ENCODE results near the gene OR14K1.
"Not testable (repeated sequence)": the region's sequence is repeated elsewhere in the genome, so short reads cannot be mapped to it uniquely, and the experiment has no call there.

OR14K1 gene, protein sequence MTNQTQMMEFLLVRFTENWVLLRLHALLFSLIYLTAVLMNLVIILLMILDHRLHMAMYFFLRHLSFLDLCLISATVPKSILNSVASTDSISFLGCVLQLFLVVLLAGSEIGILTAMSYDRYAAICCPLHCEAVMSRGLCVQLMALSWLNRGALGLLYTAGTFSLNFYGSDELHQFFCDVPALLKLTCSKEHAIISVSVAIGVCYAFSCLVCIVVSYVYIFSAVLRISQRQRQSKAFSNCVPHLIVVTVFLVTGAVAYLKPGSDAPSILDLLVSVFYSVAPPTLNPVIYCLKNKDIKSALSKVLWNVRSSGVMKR

DNA sequence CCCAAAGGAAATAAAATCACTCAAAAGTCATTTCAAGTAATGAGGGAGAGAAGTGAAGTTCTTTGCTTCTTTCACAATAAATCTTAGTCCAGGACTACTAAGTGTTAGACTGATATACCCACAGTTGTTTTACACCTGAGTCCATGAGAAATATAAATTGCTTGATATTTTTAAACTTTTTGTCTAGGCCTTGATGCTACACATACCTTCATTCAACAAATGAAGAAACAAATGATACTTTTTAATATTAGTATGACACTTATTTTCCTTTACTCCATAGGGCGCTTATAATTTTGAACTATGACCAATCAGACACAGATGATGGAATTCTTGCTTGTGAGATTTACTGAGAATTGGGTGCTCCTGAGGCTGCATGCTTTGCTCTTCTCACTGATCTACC, at the start of gene OR14K1:
TSS of gene OR14K1 (plus strand) at position 301 of the 400 bp plus-strand sequence. CDS start at position 301, 0 bp downstream.
- DNase-seq (ENCODE audit: low spot score), result no peak
- FAIRE-seq, result no peak

GRCh38 chr1:247701338-247701737, 37.1 kb upstream of the OR14K1 start:
- no peak for FAIRE-seq

DNA sequence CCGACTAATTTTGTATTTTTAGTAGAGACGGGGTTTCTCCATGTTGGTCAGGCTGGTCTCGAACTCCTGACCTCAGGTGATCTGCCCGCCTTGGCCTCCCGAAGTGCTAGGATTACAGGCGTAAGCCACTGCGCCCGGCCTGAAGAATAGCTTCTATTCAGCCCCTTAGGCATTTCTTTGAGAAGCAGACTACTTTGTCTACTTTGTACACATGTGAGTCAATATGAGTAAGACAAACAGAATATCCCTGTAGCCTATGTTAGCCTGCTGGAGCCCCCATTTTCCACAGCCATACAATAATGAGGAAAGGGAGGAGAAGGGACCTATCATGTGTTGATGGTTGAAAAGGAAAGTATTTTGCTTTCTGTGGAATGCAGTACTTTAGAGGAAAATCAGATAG, 27.7 kb upstream of the OR14K1 start:
- DNase-seq (ENCODE audit: low spot score); FAIRE-seq: not testable (repeated sequence)

More at GRCh38 chr1:247701338-247701737, 37.1 kb upstream of the OR14K1 start:
- DNase-seq (ENCODE audit: low spot score), result no peak

DNA sequence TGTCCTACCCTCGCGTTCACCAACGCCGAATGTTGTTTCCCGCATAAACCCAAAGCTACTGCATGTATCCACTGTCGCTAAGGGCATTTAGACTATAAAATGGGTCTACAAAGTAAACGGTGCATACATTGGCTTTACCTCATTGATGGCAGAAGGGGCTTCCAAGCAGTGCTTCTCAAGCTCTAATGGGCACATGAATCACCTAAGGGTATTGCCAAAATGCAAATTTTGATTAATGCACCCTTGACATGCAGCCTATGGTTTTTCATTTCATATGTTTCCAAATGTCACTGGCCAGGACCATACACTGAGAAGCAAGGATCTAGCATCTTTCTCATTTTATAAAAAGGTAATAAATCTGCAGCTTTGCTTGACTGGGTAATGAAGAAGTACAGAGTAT, 24.7 kb upstream of the OR14K1 start:
- FAIRE-seq (no peak), DNase-seq (ENCODE audit: low spot score) (no peak)

DNA sequence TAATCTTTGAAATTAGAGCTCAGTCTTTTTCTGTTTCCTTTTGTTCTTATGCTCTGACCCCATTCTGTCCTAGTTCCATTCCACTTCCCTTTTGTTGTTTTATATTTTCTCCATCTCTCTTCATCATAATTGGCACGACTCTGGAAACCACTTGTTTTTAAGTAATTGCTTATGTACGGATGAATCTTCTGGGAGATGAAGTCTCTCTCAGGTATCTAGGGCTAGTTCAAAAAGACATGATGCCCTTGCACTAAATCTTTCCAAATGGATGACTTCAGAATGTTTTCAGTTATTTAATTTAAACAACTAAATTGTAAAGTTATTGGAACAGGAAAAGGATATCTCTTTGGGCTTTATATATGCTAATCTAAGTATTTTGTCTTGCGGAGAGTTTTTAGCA, 21.9 kb upstream of the OR14K1 start, which contains the start of gene OR6F1:
TSS of gene OR6F1 (minus strand) at position 101 of the 400 bp plus-strand sequence. CDS start 3,891 bp downstream, outside the sequence.
- FAIRE-seq (no peak), DNase-seq (ENCODE audit: low spot score) (no peak)

DNA sequence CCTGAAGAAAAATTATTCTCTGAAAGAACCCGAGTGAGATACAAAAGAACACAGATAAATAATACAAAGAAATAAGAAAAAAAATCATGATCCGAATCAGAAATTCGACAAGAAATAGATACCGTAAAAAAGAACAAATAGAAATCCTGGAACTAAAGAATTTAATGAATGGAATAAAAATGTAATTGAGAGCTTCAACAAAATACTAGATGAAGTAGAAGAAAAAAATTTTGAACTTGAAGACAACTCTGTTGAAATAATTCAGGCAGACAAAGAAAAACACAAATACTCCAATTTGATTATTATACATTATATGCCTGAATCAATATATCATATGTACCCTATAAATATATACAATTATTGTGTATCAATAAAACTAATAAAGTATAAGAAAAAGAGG, 17.2 kb upstream of the OR14K1 start:
- DNase-seq (ENCODE audit: low spot score), result no peak
- FAIRE-seq, result no peak

- no peak for FAIRE-seq
- no peak for DNase-seq (ENCODE audit: low spot score)
These were observed 2.3 kb downstream of the OR14K1 start for GRCh38 chr1:247740721-247741120.

DNA sequence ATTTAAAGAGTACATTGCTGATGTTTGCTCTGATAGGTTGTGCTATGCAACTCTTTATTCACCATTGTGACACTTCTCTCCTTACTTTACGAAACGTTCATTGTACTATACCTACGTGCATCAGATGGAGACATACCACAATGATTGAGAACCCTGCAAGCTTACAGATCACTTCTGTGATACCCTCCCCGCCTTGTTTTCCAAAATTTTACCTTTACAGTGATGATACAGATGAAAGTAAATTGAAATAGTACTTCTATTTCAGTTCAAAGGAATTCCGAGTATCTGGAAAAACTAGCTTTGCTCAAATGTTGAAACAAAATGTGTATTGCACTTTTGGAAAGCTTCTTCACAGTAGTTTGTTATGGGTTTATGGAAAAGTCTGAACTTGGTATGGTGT, 3.3 kb downstream of the OR14K1 start:
- no peak for DNase-seq (ENCODE audit: low spot score)

DNA sequence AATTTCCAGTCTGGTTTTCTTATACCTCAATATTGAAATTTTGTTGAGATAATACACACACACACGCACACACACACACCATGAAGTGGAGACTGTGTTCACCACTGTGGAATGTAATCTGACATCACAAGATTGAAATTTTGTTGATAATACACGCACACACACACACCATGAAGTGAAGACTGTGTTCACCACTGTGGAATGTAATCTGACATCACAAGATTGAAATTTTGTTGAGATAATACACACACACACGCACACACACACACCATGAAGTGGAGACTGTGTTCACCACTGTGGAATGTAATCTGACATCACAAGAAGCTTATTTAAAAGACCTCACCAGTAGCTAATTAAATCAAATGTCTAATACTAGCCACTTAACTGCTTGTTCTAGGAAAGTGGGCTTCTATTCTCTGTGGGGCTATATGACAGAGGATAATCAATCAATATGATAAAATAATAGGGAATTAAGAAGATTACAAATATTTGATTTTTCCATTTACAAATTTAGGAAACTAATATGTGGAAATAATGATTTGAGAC, 3.9 kb downstream of the OR14K1 start:
- peak; percentile 84 for DNase-seq (ENCODE audit: low spot score)

More for the DNA sequence above, 3.3 kb downstream of the OR14K1 start:
- FAIRE-seq, result no peak

GRCh38 chr1:247746391-247746935, 8.0 kb downstream of the OR14K1 start:
- DNase-seq (ENCODE audit: low spot score) (peak; percentile 30), FAIRE-seq (no peak)

More for the DNA sequence above, 3.9 kb downstream of the OR14K1 start:
- peak; percentile 58 for FAIRE-seq

GRCh38 chr1:247747616-247748015, 9.2 kb downstream of the OR14K1 start:
- DNase-seq (ENCODE audit: low spot score), result peak; percentile 64

DNA sequence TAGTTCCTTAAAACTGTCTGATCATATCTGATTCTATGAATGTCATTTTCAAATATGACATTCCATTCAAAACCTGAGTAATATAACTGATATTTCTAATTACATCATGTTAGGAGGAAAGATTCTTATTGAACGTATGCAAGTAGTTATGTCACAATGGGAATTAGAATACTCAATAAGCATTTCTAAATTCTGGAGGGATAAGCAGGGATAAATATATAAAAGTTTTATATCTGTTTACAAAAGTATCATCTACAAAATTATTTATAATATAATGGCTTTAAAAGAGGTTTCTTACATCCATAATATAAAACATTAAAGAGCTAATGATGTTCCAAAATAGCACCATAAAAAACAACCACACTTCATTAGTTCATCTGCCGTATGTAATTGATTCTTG, 9.6 kb downstream of the OR14K1 start, which contains the start of gene OR14A2:
TSS of gene OR14A2 (minus strand) at position 101 of the 400 bp plus-strand sequence.
- no peak for FAIRE-seq
- no peak for DNase-seq (ENCODE audit: low spot score)

More at GRCh38 chr1:247747616-247748015, 9.2 kb downstream of the OR14K1 start:
- no peak for FAIRE-seq

GRCh38 chr1:247749870-247750269, 11.5 kb downstream of the OR14K1 start:
- no peak for DNase-seq (ENCODE audit: low spot score)
- no peak for FAIRE-seq

DNA sequence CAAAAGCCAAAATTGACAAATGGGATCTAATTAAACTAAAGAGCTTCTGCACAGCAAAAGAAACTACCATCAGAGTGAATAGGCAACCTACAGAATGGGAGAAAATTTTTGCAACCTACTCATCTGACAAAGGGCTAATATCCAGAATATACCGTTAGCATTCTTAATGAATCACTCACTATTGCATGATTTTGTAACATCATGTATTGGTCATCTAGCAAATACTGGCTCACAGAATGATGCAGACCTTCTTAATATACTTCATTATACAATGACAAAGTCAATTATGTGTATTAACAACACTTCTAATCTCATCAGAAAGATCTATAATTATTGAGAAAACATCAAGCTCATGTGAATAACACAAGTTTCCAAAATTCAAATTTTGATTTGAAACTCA, 15.9 kb downstream of the OR14K1 start:
- not testable (repeated sequence) for DNase-seq (ENCODE audit: low spot score); FAIRE-seq

DNA sequence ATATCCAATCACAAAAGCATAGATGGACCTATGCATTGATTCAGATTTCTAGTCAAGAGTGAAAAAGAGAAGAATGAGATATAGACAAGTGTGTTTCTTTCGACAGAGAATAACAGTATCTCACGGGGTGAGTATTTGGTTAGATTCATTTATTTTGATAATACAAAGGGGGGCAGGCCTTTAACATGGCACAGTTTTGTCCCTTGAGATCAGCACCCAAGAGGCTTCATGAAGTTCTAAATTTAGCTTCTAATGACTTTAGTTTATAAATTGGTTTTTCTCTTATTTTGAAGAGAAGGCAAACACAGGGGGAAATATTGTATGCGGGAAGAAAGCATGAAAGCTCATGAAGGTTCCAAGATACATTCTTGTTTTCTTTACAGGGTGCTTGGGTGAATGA, 22.0 kb downstream of the OR14K1 start, which contains the start of gene OR1C1:
TSS of gene OR1C1 (minus strand) at position 101 of the 400 bp plus-strand sequence. CDS start 2,150 bp downstream, outside the sequence.
- DNase-seq (ENCODE audit: low spot score) (no peak), FAIRE-seq (no peak)

GRCh38 chr1:247769603-247770002, 31.2 kb downstream of the OR14K1 start:
- no peak for DNase-seq (ENCODE audit: low spot score)
- no peak for FAIRE-seq
